Stomach (tissue), 9 donors: ENCODE results near the gene PLEKHM2. TPM values are rescaled to one million over a fixed set of nuclear protein-coding genes. Genes with fewer than 3 reads are reported as not detected.

Source experiments
- DNase-seq, 2 donors: peaks; one replicate each; pipeline versions ENCODE4 v3.0.0 to v3.0.0-alpha.2; 2013 to 2019
- H3K27ac ChIP-seq, 5 donors: fragments of 200-600 bp in 4 of 5; sonication (generic) in 4 of 5; one replicate each; pipeline ENCODE4 v1.5.1; 2013 to 2019; ENCODE audit warnings: mild to moderate bottlenecking in 1 of 5, moderate library complexity in 1 of 5
- H3K27me3 ChIP-seq, 3 donors: fragments of 200-600 bp; sonication (generic); one replicate each; pipeline ENCODE4 v1.5.1; 2017 to 2019; ENCODE audit warnings: mixed run types in 1 of 3
- H3K36me3 ChIP-seq, 4 donors: fragments of 200-600 bp; sonication (generic); 1 replicate in 3 of 4; 2 replicates in 1 of 4; pipeline ENCODE4 v1.5.1; 2016 to 2019
- H3K4me1 ChIP-seq, 4 donors: fragments of 200-600 bp; sonication (generic); one replicate each; pipeline ENCODE4 v1.5.1; 2016 to 2019
- H3K4me3 ChIP-seq, 4 donors: fragments of 200-600 bp; sonication (generic) in 3 of 4; one replicate each; pipeline ENCODE4 v1.5.1; 2016 to 2019; ENCODE audit warnings: mild to moderate bottlenecking in 1 of 4
- H3K9me3 ChIP-seq, 4 donors: fragments of 200-600 bp; sonication (generic); one replicate each; pipeline ENCODE4 v1.5.1; 2016 to 2019
- EP300 ChIP-seq: sonication (generic); formaldehyde crosslinking; IDR thresholded peaks from one replicate; pipeline ENCODE4 v1.6.1; 2017; ENCODE audit warnings: antibody characterized with exemption
- POLR2A ChIP-seq, 4 donors: fragments of 450-650 bp; IDR thresholded peaks; one replicate each; pipeline ENCODE4 v1.6.1; 2016; ENCODE audit warnings: antibody characterized with exemption in 4 of 4, control low read depth in 2 of 4, mild to moderate bottlenecking in 1 of 4, moderate library complexity in 1 of 4
- POLR2AphosphoS5 ChIP-seq, 3 donors: sonication (generic); formaldehyde crosslinking; IDR thresholded peaks; one replicate each; pipeline ENCODE4 v1.6.1; 2016; ENCODE audit warnings: antibody characterized with exemption in 3 of 3
- WGBS, 5 donors: extraction: QIAGEN DNeasy Blood & Tissue Kit in 3 of 5; methylation state at CpG; one replicate each; pipeline versions ENCODE4 v1.1.5 to v1.1.7; 2013 to 2018; 5-methylcytosine and 5-hydroxymethylcytosine counted together
- intact Hi-C: fragments of 100-400 bp; cut with DNase I; formaldehyde crosslinking; loops from one replicate; pipeline ENCODE4 v1.15.1; 2023; ENCODE audit warnings: low total_unique reads
- polyA plus RNA-seq, 3 donors: library from polyadenylated mRNA; stranded (reverse); fragments of 200-250 nt; gene quantifications; one replicate each; pipeline ENCODE4 v1.2.3, GENCODE V29; 2013
- total RNA-seq, 5 donors: library from RNA; depleted of rRNA; stranded (reverse); fragments of >200 nt; gene quantifications; one replicate each; pipeline versions ENCODE4 v1.1.0 to v1.2.3, GENCODE V29; 2014 to 2016
- TF ChIP-seq, protein P1 (sequence below), 7 experiments: fragments of 450-650 bp in 4 of 7; fragments of 200-600 bp in 3 of 7; sonication (generic) in 3 of 7; IDR thresholded peaks; one replicate each; pipeline ENCODE4 v1.5.1; 2016 to 2019; ENCODE audit warnings: antibody characterized with exemption in 7 of 7, control low read depth in 2 of 7, mild to moderate bottlenecking in 1 of 7
- donor health status: healthy with polysubstance abuse.
- donor health status: Bipolar disorder and iron deficiency.
- donor health status: healthy.

PLEKHM2 gene
- total and polyA plus RNA-seq, 8 donors, result 19.3 to 63.0 (median 30.9) TPM

GRCh38 chr1:15748690-15749398 lies 64.7 kb downstream of the PLEKHM2 start:
- Histone ChIP-seq H3K36me3 (no peaks in the 10 kb centered on the region), H3K27ac (no peak overlapping the region), H3K9me3 (no peaks in the 10 kb centered on the region), H3K4me1 (peaks cover 0 to 11% (median 0%) of the 10 kb centered on the region in 4 donors), H3K4me3 (no peak overlapping the region), H3K27me3 (no peaks in the 10 kb centered on the region)
- 87 to 90% (median 88%) methylated on average over 10 of the region's 10 CpGs for WGBS, 5 donors
- DNase-seq, result no peak
- intact Hi-C loops, result no loop called here
- TF ChIP-seq, protein P1, sequence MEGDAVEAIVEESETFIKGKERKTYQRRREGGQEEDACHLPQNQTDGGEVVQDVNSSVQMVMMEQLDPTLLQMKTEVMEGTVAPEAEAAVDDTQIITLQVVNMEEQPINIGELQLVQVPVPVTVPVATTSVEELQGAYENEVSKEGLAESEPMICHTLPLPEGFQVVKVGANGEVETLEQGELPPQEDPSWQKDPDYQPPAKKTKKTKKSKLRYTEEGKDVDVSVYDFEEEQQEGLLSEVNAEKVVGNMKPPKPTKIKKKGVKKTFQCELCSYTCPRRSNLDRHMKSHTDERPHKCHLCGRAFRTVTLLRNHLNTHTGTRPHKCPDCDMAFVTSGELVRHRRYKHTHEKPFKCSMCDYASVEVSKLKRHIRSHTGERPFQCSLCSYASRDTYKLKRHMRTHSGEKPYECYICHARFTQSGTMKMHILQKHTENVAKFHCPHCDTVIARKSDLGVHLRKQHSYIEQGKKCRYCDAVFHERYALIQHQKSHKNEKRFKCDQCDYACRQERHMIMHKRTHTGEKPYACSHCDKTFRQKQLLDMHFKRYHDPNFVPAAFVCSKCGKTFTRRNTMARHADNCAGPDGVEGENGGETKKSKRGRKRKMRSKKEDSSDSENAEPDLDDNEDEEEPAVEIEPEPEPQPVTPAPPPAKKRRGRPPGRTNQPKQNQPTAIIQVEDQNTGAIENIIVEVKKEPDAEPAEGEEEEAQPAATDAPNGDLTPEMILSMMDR (IDR thresholded peaks at IDR 0.05), result no peak
- TF ChIP-seq EP300, result no peak
- TF ChIP-seq POLR2A (IDR thresholded peaks at IDR 0.05), result no peak
- TF ChIP-seq POLR2AphosphoS5 (IDR thresholded peaks at IDR 0.05), result no peak

DNA sequence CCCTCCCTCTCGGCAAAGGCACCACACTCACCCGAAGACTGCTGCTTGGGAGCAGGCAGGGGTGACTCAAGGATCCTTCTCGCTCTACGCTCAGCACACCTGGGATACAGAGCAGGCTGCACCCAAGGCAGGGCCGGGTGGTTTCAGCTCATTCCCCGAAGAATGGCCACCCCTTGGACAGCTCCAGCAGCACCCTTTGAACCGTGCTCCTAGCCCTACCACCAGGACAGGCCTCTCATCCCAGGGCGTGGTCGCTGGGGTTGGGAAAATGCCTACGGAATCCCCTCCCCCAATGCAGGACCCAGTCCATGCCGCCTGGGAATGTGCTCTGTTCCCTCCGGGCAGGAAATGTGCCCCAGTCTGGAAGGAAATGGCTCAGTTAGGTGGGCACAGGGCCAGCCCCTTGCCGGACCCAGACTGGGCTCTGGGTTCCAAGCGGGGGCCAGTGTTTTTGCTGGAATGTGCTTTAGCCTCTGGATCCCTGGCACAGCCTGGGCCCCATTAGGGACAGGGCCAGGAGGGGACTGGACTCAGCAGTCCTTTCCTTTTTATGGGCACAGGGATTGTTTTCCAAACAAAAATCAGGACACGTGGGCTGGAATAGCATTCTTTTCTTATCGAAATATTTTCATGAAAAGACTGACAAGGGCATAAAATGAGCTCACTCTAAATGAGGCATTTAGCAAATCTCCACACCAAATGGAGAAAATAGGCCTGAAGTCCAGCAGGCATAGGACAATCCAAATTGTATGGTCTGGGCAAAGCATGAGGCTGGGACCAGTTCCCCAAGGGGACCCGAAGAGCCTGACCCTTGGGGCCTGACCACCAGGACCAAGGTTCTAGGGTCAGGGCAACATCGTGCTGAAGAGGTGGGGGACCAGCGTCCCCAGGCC lies 65.5 kb downstream of the PLEKHM2 start:
- peak overlapping the region in 2 of 5 donors; percentile 4 to 20 for H3K27ac ChIP-seq
- DNase-seq, result no peak
- TF ChIP-seq POLR2A (IDR thresholded peaks at IDR 0.05) (no peak), EP300 (no peak), POLR2AphosphoS5 (IDR thresholded peaks at IDR 0.05) (no peak)
- TF ChIP-seq, protein P1 (IDR thresholded peaks at IDR 0.05), result no peak

DNA sequence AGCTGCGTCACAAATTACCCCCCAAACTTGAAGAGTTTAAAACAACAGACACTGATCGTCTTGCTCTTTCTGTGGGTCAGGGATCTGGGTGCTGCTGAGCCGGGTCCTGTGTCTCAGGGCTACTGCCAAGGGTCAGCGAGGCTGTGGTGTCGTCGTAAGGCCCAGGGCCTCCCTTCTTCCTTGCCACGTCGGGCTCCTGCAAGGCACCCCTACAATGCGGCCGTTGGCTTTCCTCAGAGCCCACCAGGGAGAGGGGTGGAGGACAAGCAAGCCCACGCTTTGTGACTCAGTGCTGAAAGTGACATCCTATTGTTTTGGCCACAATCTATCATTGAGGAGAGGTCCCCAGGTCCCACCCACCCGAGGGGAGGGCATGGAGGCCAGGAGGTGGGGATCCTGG lies 66.8 kb downstream of the PLEKHM2 start:
- H3K27me3 ChIP-seq, result no peaks in the 10 kb centered on the region
- H3K27ac ChIP-seq, result no peak overlapping the region
- H3K36me3 ChIP-seq, result no peaks in the 10 kb centered on the region
- H3K4me3 ChIP-seq, result no peak overlapping the region
- no peaks in the 10 kb centered on the region for H3K9me3 ChIP-seq
- 79 to 92% (median 89%) methylated on average over 10 to 12 of the region's 12 CpGs for WGBS, 5 donors
- H3K4me1 ChIP-seq, result peaks cover 0 to 17% (median 2%) of the 10 kb centered on the region in 4 donors
- intact Hi-C loops, result no loop called here
- no peak for DNase-seq
- TF ChIP-seq POLR2A (IDR thresholded peaks at IDR 0.05) (no peak), EP300 (no peak), POLR2AphosphoS5 (IDR thresholded peaks at IDR 0.05) (no peak)
- TF ChIP-seq, protein P1 (IDR thresholded peaks at IDR 0.05), result no peak

More for the DNA sequence above, 65.5 kb downstream of the PLEKHM2 start:
- intact Hi-C loops, result no loop called here
- Histone ChIP-seq H3K27me3 (no peaks in the 10 kb centered on the region), H3K4me1 (peaks cover 0 to 11% (median 0%) of the 10 kb centered on the region in 4 donors), H3K36me3 (no peaks in the 10 kb centered on the region), H3K4me3 (no peak overlapping the region), H3K9me3 (no peaks in the 10 kb centered on the region)
- WGBS, 5 donors, result 62 to 72% (median 68%) methylated on average over 15 to 19 of the region's 19 CpGs

DNA sequence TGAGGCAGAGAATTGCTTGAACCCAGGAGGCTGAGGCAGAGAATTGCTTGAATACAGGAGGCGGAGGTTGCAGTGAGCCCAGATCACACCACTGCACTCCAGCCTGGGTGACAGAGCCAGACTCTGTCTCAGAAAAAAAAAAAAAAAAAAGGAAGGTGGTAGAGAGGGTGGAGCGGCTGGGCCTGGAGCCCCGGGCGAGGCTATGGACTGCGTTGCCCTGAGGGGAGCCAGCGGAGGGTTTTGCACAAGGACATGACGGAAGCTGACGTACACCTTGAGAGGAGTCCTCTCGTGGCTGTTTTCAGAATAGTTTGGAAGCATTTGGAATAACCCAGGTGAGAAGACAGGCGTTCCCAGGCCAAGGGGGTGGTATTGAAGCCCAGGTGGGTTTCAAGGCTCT lies 67.6 kb downstream of the PLEKHM2 start:
- 80 to 91% (median 86%) methylated on average over 10 of the region's 10 CpGs for WGBS, 5 donors
- intact Hi-C loops, result no loop called here
- TF ChIP-seq, protein P1 (IDR thresholded peaks at IDR 0.05), result no peak
- no peak for TF ChIP-seq POLR2A (IDR thresholded peaks at IDR 0.05)
- TF ChIP-seq EP300, result no peak
- no peak for TF ChIP-seq POLR2AphosphoS5 (IDR thresholded peaks at IDR 0.05)

More for the DNA sequence above, 67.6 kb downstream of the PLEKHM2 start:
- Histone ChIP-seq H3K4me3 (no peak overlapping the region), H3K27me3 (peaks cover 0 to 7% (median 0%) of the 10 kb centered on the region in 3 donors), H3K4me1 (peaks cover 6 to 25% (median 10%) of the 10 kb centered on the region in 4 donors), H3K36me3 (no peaks in the 10 kb centered on the region), H3K27ac (no peak overlapping the region), H3K9me3 (no peaks in the 10 kb centered on the region)
- DNase-seq, result no peak
